IMR-90 (cell line): ENCODE data around the gene TASOR.
"Not testable (repeated sequence)": the region's sequence is repeated elsewhere in the genome, so short reads cannot be mapped to it uniquely, and the experiment has no call there.

Experiments
- MAZ ChIP-seq: IDR thresholded peaks from 2 replicates; pipeline ENCODE4 v1.6.1; 2012; ENCODE audit warnings: low read depth, mild to moderate bottlenecking, low read length, improper control_type of control experiment, moderate library complexity, borderline replicate concordance
- POLR2A ChIP-seq: IDR thresholded peaks from 2 replicates; pipeline ENCODE4 v1.6.1; 2012; ENCODE audit warnings: mild to moderate bottlenecking, low read depth, low read length
- TF ChIP-seq, protein P1 (sequence below): conservative IDR thresholded peaks from 2 replicates; pipeline ENCODE4 v1.5.1; 2012; ENCODE audit warnings: mild to moderate bottlenecking, low read depth, low read length, improper control_type of control experiment

- not testable (repeated sequence) for TF ChIP-seq MAZ, POLR2A
- TF ChIP-seq, protein P1, sequence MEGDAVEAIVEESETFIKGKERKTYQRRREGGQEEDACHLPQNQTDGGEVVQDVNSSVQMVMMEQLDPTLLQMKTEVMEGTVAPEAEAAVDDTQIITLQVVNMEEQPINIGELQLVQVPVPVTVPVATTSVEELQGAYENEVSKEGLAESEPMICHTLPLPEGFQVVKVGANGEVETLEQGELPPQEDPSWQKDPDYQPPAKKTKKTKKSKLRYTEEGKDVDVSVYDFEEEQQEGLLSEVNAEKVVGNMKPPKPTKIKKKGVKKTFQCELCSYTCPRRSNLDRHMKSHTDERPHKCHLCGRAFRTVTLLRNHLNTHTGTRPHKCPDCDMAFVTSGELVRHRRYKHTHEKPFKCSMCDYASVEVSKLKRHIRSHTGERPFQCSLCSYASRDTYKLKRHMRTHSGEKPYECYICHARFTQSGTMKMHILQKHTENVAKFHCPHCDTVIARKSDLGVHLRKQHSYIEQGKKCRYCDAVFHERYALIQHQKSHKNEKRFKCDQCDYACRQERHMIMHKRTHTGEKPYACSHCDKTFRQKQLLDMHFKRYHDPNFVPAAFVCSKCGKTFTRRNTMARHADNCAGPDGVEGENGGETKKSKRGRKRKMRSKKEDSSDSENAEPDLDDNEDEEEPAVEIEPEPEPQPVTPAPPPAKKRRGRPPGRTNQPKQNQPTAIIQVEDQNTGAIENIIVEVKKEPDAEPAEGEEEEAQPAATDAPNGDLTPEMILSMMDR, result not testable (repeated sequence)
Measured at GRCh38 chr3:56692001-56692365, 8.9 kb upstream of the TASOR start.
